ENCODE results near the gene CAMSAP1. TPM values are rescaled to one million over a fixed set of nuclear protein-coding genes. Genes with fewer than 3 reads are reported as not detected.

Gene CAMSAP1
- total RNA-seq, 2 experiments from 2014 or later: 30.4 to 33.0 TPM

- TF ChIP-seq CTCF (conservative IDR thresholded peaks at IDR 0.05; ENCODE audit: low read length): no peak
- no peak for TF ChIP-seq EZH2phosphoT487 (IDR thresholded peaks at IDR 0.05; ENCODE audit: borderline replicate concordance, low read depth, low read length)
- no peaks in the 10 kb centered on the region for H3K9me3 ChIP-seq (ENCODE audit: low read length)
- H3K36me3 ChIP-seq (ENCODE audit: insufficient read depth, low read length): no peaks in the 10 kb centered on the region
- H3K79me2 ChIP-seq (ENCODE audit: insufficient read depth, low read depth, low read length): no peaks in the 10 kb centered on the region
- H4K20me1 ChIP-seq (ENCODE audit: insufficient read depth, low read length): no peaks in the 10 kb centered on the region
- no peaks in the 10 kb centered on the region for H3K4me1 ChIP-seq (ENCODE audit: insufficient read depth, low read length, poor library complexity, severe bottlenecking)
- intact Hi-C loops (cut with micrococcal nuclease; ENCODE audit: unreplicated experiment): no loop called here
- no peak overlapping the region for H3K4me3 ChIP-seq (ENCODE audit: low read depth, low read length, poor library complexity, severe bottlenecking)
- no peak overlapping the region for H2AFZ ChIP-seq (ENCODE audit: low read length)
- no peak for DNase-seq (ENCODE audit: low spot score)
- H3K9me2 ChIP-seq (ENCODE audit: insufficient read depth, low read length): no peaks in the 10 kb centered on the region
- POLR2A ChIA-PET: no interaction called here
- CTCF ChIA-PET (ENCODE audit: unreplicated experiment): no interaction called here
- no TSS peak for BruUV-seq (replicated peaks)
- H3K4me2 ChIP-seq (ENCODE audit: low read length): no peak overlapping the region
- H3K27ac ChIP-seq (ENCODE audit: low read depth, low read length, poor library complexity, severe bottlenecking): no peak overlapping the region
These were observed 130.3 kb downstream of the CAMSAP1 start for GRCh38 chr9:135776893-135777622.

- Histone ChIP-seq H3K4me3 (ENCODE audit: low read depth, low read length, poor library complexity, severe bottlenecking) (no peak overlapping the region), H3K27ac (ENCODE audit: low read depth, low read length, poor library complexity, severe bottlenecking) (no peak overlapping the region), H3K4me2 (ENCODE audit: low read length) (no peak overlapping the region), H3K79me2 (ENCODE audit: insufficient read depth, low read depth, low read length) (no peaks in the 10 kb centered on the region), H3K9me2 (ENCODE audit: insufficient read depth, low read length) (no peaks in the 10 kb centered on the region), H3K4me1 (ENCODE audit: insufficient read depth, low read length, poor library complexity, severe bottlenecking) (no peaks in the 10 kb centered on the region), H3K9me3 (ENCODE audit: low read length) (no peaks in the 10 kb centered on the region), H2AFZ (ENCODE audit: low read length) (no peak overlapping the region), H3K36me3 (ENCODE audit: insufficient read depth, low read length) (no peaks in the 10 kb centered on the region), H4K20me1 (ENCODE audit: insufficient read depth, low read length) (no peaks in the 10 kb centered on the region)
- intact Hi-C loops (cut with micrococcal nuclease; ENCODE audit: unreplicated experiment): no loop called here
- ChIA-PET POLR2A (no interaction called here), CTCF (ENCODE audit: unreplicated experiment) (no interaction called here)
- no peak for TF ChIP-seq CTCF (conservative IDR thresholded peaks at IDR 0.05; ENCODE audit: low read length)
- TF ChIP-seq EZH2phosphoT487 (IDR thresholded peaks at IDR 0.05; ENCODE audit: borderline replicate concordance, low read depth, low read length): no peak
- DNase-seq (ENCODE audit: low spot score): no peak
- no TSS peak for BruUV-seq (replicated peaks)
These were observed 131.4 kb downstream of the CAMSAP1 start for GRCh38 chr9:135775911-135776310.

GRCh38 chr9:135774794-135775525, 132.4 kb downstream of the CAMSAP1 start:
- H3K4me1 ChIP-seq (ENCODE audit: insufficient read depth, low read length, poor library complexity, severe bottlenecking): no peaks in the 10 kb centered on the region
- TF ChIP-seq CTCF (conservative IDR thresholded peaks at IDR 0.05; ENCODE audit: low read length) (no peak), EZH2phosphoT487 (IDR thresholded peaks at IDR 0.05; ENCODE audit: borderline replicate concordance, low read depth, low read length) (no peak)
- H3K9me3 ChIP-seq (ENCODE audit: low read length): no peaks in the 10 kb centered on the region
- POLR2A ChIA-PET: no interaction called here
- H3K4me3 ChIP-seq (ENCODE audit: low read depth, low read length, poor library complexity, severe bottlenecking): no peak overlapping the region
- CTCF ChIA-PET (ENCODE audit: unreplicated experiment): no interaction called here
- no peak for DNase-seq (ENCODE audit: low spot score)
- no peaks in the 10 kb centered on the region for H4K20me1 ChIP-seq (ENCODE audit: insufficient read depth, low read length)
- no peak overlapping the region for H2AFZ ChIP-seq (ENCODE audit: low read length)
- intact Hi-C loops (cut with micrococcal nuclease; ENCODE audit: unreplicated experiment): no loop called here
- no peak overlapping the region for H3K27ac ChIP-seq (ENCODE audit: low read depth, low read length, poor library complexity, severe bottlenecking)
- H3K4me2 ChIP-seq (ENCODE audit: low read length): no peak overlapping the region
- H3K36me3 ChIP-seq (ENCODE audit: insufficient read depth, low read length): no peaks in the 10 kb centered on the region
- H3K79me2 ChIP-seq (ENCODE audit: insufficient read depth, low read depth, low read length): no peaks in the 10 kb centered on the region
- H3K9me2 ChIP-seq (ENCODE audit: insufficient read depth, low read length): no peaks in the 10 kb centered on the region
- no TSS peak for BruUV-seq (replicated peaks)

Data from OCI-LY7 (cell line).